ENCODE results near the gene MALT1.

MALT1 gene

DNA sequence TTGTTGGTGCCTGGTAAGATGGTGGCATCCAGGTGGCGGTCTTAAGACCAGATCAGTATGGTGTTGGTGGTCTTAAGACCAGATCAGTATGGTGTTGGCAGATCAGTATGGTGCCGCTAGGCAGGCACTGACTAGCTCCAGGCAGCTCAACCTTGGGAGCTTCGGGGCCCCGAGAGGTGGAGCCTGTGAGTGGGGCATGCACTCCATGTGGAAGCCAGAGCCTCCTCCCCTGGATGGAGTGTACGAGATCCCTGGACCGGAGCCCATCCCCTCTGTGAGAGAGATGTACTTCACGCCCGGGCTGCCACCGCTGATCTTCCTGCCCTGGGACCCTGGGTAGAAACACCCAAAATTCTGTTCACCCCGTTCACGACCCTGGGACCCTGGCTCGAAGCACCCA lies 19.0 kb downstream of the MALT1 start:
- in situ Hi-C loops (cut with MboI; ENCODE audit: low sequenced_read_pairs) = loop anchor here (25.0 kb wide), 1 partner anchor 153 kb away; no protein-coding TSS in a partner anchor

GRCh38 chr18:58691256-58691655 lies 20.0 kb downstream of the MALT1 start:
- in situ Hi-C loops (cut with MboI; ENCODE audit: low sequenced_read_pairs) = loop anchor here (25.0 kb wide), 1 partner anchor 154 kb away; no protein-coding TSS in a partner anchor

GRCh38 chr18:58692422-58693185 lies 21.3 kb downstream of the MALT1 start:
- in situ Hi-C loops (cut with MboI; ENCODE audit: low sequenced_read_pairs) = loop anchor here (25.0 kb wide), 1 partner anchor 155 kb away; no protein-coding TSS in a partner anchor

GRCh38 chr18:58694221-58694620 lies 23.0 kb downstream of the MALT1 start:
- in situ Hi-C loops (cut with MboI; ENCODE audit: low sequenced_read_pairs) = loop anchor here (25.0 kb wide), 1 partner anchor 157 kb away; no protein-coding TSS in a partner anchor

DNA sequence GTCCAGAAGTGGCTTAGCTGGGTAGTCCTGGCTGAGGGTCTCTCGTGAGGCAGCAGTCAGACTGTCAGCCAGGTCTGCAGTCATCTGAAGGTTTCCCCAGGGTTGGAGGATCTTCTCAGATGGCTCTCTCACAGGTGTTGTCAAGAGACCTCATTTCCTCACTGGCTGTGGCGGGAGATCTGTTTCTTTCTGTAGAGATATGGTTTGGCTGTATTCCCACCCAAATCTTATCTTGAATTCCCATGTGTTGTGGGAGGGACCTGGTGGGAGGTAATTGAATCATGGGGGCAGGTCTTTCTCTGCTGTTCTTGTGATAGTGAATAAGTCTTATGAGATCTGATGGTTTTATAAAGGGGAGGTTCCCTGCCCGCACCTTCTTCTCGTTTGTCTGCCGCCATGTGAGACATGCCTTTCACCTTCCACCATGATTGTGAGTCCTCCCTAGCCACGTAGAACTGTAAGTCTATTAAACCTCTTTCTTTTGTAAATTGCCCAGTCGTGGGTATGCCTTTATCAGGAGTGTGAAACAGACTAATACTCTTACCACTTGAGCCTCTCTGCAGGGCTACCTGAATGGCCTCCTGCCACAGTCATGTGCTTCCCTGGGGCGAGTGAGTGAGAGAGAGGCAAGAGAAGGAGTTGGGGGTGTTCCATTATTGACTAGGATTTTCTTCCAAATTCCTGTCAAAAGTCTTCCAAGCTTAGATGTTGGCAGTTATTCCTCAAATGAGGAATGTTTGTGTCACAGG lies 23.6 kb downstream of the MALT1 start:
- in situ Hi-C loops (cut with MboI; ENCODE audit: low sequenced_read_pairs) = loop anchor here (25.0 kb wide), 1 partner anchor 158 kb away; no protein-coding TSS in a partner anchor

GRCh38 chr18:58695772-58696171 lies 24.5 kb downstream of the MALT1 start:
- in situ Hi-C loops (cut with MboI; ENCODE audit: low sequenced_read_pairs) = loop anchor here (25.0 kb wide), 1 partner anchor 158 kb away; no protein-coding TSS in a partner anchor

GRCh38 chr18:58697146-58697545 lies 25.9 kb downstream of the MALT1 start:
- in situ Hi-C loops (cut with MboI; ENCODE audit: low sequenced_read_pairs) = loop anchor here (25.0 kb wide), 1 partner anchor 160 kb away; no protein-coding TSS in a partner anchor

DNA sequence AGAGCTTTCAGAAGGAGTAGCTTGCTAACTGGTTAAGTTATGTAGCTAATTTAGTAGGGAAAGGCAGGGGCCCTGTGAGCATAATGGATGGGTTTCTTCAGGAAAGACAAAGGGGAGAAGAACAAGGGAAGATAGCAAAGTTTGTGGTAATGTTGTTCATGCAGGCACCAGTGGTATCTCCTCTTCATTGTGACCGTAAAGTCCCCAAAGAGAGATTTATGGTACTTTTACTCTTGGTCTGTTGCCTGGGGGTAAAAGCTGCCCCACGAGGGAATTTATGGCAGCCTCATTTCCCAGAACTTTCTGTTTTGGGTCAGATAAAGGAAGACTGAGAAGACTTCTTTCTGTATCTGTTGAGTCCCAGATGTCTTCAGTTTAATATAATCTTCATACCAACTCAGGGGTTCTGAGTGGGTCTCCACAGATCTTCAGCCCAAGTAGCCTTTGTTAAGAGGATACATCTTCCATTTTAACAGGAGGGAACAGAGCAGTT lies 27.5 kb downstream of the MALT1 start:
- in situ Hi-C loops (cut with MboI; ENCODE audit: low sequenced_read_pairs) = loop anchor here (25.0 kb wide), 1 partner anchor 161 kb away; no protein-coding TSS in a partner anchor

GRCh38 chr18:58699551-58699950 lies 28.3 kb downstream of the MALT1 start:
- in situ Hi-C loops (cut with MboI; ENCODE audit: low sequenced_read_pairs) = loop anchor here (25.0 kb wide), 1 partner anchor 162 kb away; no protein-coding TSS in a partner anchor

DNA sequence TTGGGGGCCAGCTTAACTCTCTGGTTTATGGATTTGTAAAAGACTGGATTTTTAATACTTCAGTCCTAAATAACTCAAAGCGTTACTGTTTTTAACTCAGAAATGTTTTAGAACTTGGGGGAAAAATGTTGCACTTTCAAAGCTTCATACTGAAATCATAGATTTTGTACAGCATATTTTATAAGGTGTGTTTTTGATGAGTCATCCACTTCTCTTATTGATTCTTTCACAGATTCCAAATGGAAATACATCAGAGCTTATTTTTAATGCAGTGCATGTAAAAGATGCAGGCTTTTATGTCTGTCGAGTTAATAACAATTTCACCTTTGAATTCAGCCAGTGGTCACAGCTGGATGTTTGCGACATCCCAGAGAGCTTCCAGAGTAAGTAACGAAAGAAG lies 28.9 kb downstream of the MALT1 start:
- in situ Hi-C loops (cut with MboI; ENCODE audit: low sequenced_read_pairs) = no loop called here

GRCh38 chr18:58712930-58713329 lies 41.7 kb downstream of the MALT1 start:
- in situ Hi-C loops (cut with MboI; ENCODE audit: low sequenced_read_pairs) = no loop called here

DNA sequence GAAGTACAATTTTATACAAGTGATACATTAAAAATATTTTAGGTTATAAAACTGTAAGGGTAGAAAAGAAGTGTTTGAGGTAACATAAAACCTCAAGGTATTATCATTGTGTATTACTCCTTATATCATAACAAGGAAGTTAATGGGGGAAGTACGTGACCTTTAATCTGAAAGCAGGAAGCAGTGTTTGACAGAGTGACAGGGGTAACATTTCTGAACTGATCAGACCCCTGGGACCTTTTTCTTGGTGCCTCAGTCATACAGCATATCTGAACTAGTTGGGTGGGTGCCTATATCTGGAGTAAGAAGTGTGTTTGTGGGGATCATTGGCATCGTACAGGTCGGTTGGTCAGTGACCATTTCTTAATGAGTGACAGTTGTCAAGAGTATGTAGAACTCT lies 43.0 kb downstream of the MALT1 start:
- in situ Hi-C loops (cut with MboI; ENCODE audit: low sequenced_read_pairs) = no loop called here

DNA sequence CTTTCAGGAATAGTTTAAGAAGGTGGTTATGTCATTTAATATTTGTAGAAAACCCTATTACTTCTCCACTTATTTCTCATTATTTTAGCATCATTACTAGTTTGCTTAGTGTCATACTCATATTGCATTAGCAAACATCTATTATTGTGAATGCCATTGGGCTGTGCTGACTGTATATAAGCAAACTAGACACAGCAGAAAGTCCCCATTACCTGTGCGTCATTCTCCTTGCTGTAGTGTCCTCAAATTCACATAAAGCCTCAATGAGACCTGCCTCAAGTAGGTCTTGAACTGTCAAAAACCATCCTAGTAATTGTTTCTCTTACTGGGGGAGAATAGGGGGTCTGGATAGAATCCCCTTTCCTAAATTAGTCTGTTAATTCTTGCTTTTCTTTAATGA lies 43.6 kb downstream of the MALT1 start:
- in situ Hi-C loops (cut with MboI; ENCODE audit: low sequenced_read_pairs) = no loop called here

DNA sequence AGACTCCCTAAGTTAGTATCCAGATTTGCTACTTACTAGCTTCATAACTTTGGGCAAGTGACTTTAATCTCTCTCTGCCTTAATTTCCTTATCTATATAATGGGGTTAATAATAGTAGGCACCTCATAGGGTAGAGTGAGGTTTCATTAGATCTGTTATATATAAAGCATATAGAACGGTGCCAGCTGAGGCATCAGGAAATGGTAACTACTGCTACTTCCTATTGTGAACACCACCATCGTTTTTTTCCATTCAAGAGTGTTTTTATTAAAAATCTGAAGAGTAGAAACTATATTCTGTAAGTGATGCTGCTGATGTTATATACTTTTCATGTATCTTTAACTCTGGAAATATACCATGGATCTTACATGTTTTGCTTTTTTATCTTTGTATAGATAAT lies 44.3 kb downstream of the MALT1 start:
- in situ Hi-C loops (cut with MboI; ENCODE audit: low sequenced_read_pairs) = no loop called here

- in situ Hi-C loops (cut with MboI; ENCODE audit: low sequenced_read_pairs) = no loop called here
These were observed 44.9 kb downstream of the MALT1 start for GRCh38 chr18:58716060-58716756.

GRCh38 chr18:58721566-58722239 lies 50.4 kb downstream of the MALT1 start:
- in situ Hi-C loops (cut with MboI; ENCODE audit: low sequenced_read_pairs) = no loop called here

DNA sequence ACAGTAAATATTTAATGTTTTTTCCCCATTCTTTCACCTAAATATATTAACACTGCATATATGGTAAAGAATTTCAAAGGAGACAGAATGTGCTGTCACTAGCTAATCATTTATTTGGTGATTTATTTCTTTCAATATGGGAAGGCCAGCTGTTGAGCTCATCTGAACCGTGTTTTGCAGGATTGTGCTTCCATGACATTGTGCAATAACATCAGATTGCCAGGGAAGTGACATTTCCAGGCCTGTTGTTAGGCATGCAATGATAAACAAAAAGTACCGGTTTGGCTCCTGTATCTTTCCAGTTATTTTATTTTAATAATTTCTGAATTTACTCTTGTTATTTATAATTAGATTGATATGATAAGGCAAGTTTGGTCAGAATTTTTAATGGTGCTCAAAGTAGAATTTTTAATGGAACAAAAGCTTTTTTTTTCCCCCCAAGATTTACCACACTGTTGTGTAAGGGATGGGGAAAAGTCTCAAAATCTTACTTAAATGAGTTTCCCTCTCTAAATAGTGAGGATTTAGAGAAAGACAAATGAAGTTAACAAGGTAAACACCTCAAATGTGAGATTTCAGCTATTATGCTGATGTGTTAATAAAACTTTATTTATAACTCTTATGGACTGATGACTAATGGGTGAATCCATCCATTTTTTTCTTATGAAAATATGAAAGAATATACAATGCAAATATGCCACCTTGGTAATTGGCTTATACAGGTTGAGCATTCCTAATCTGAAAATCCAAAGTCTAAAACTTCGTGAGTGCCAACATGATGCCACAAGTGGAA lies 52.7 kb downstream of the MALT1 start:
- in situ Hi-C loops (cut with MboI; ENCODE audit: low sequenced_read_pairs) = no loop called here

DNA sequence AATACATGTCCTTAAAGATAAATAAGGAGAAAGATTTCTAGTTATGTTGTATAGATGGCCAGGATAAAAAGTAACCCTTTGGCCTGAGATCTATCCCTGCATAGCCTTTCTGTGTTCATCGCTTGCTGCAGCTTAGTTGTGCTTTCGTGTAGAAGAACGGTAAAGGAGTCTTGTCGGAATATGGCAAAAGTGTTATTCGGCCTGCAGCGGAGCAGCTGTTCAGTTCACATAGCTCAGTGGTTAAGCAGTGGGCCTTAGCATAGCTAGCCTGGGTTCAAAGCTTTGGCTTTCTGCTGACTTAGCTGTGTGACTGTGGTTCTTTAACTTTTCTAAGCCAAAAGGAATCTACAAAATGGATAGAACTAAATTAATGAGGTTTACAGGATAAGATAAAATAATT lies 55.4 kb downstream of the MALT1 start:
- in situ Hi-C loops (cut with MboI; ENCODE audit: low sequenced_read_pairs) = no loop called here

- in situ Hi-C loops (cut with MboI; ENCODE audit: low sequenced_read_pairs) = no loop called here
These were observed 56.7 kb downstream of the MALT1 start for GRCh38 chr18:58727776-58728500.
